Breast epithelium (tissue), 3 donors: ENCODE measurements around the gene AMY2B.

Experiments
- POLR2A ChIP-seq: fragments of 450-650 bp; IDR thresholded peaks from one replicate; pipeline ENCODE4 v1.6.1; 2016; ENCODE audit warnings: antibody characterized with exemption, mild to moderate bottlenecking, moderate library complexity
- TF ChIP-seq, protein P1 (sequence below), 3 donors: fragments of 450-650 bp; IDR thresholded peaks; one replicate each; pipeline ENCODE4 v1.5.1; 2016 to 2017; ENCODE audit warnings: antibody characterized with exemption in 3 of 3, mild to moderate bottlenecking in 3 of 3, moderate library complexity in 3 of 3

DNA sequence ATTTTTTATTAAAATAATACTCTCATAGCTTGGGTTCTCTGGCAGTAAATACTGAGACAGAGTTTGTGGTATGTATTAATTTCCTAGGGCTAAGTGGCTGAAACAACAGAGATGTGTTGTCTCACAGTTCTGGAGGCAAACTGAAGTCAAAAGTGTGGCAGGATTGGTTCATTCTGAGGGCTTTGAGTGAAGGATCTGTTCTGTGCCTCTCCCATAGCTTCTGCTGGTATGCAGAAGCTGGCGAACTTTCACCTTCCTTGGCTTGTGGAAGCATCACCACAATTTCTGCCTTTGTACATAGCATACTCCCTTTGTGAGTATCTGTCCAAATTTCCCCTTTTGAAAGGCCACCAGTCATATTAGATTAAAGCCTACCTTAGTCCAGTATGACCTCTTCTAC lies 24.9 kb upstream of the AMY2B start:
- TF ChIP-seq POLR2A: no peak
- TF ChIP-seq, protein P1, sequence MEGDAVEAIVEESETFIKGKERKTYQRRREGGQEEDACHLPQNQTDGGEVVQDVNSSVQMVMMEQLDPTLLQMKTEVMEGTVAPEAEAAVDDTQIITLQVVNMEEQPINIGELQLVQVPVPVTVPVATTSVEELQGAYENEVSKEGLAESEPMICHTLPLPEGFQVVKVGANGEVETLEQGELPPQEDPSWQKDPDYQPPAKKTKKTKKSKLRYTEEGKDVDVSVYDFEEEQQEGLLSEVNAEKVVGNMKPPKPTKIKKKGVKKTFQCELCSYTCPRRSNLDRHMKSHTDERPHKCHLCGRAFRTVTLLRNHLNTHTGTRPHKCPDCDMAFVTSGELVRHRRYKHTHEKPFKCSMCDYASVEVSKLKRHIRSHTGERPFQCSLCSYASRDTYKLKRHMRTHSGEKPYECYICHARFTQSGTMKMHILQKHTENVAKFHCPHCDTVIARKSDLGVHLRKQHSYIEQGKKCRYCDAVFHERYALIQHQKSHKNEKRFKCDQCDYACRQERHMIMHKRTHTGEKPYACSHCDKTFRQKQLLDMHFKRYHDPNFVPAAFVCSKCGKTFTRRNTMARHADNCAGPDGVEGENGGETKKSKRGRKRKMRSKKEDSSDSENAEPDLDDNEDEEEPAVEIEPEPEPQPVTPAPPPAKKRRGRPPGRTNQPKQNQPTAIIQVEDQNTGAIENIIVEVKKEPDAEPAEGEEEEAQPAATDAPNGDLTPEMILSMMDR (IDR thresholded peaks at IDR 0.05): no peak
